Activated CD4-positive, CD25-positive, alpha-beta regulatory T cell treated with anti-CD3 and anti-CD28 coated beads, Interleukin-2, amount 50 U/mL, for 16 hours (primary cell): ENCODE data around the gene PPP2R5C.

Experiments used
- DNase-seq: peaks from one replicate; pipeline ENCODE4 v3.0.0-alpha.2; 2020; ENCODE audit warnings: low read depth, low spot score

PPP2R5C gene

GRCh38 chr14:101884934-101885576 lies 123.5 kb downstream of the PPP2R5C start:
- no peak for DNase-seq

- no peak for DNase-seq
These were observed 125.7 kb downstream of the PPP2R5C start for GRCh38 chr14:101887219-101887618.

GRCh38 chr14:101888182-101888581 lies 126.7 kb downstream of the PPP2R5C start:
- no peak for DNase-seq

- no peak for DNase-seq
These were observed 127.9 kb downstream of the PPP2R5C start for GRCh38 chr14:101889366-101889765.

- no peak for DNase-seq
These were observed 128.4 kb downstream of the PPP2R5C start for GRCh38 chr14:101889898-101890297.

GRCh38 chr14:101891471-101891870 lies 130.0 kb downstream of the PPP2R5C start:
- DNase-seq = no peak

GRCh38 chr14:101893759-101894158 lies 132.2 kb downstream of the PPP2R5C start:
- DNase-seq = no peak

- no peak for DNase-seq
These were observed 133.0 kb downstream of the PPP2R5C start for GRCh38 chr14:101894365-101895081.

- DNase-seq = no peak
These were observed 133.7 kb downstream of the PPP2R5C start for GRCh38 chr14:101895256-101895655.

GRCh38 chr14:101897326-101897725 lies 135.8 kb downstream of the PPP2R5C start:
- DNase-seq = no peak

GRCh38 chr14:101898416-101898815 lies 136.9 kb downstream of the PPP2R5C start:
- DNase-seq = no peak

GRCh38 chr14:101899263-101899662 lies 137.8 kb downstream of the PPP2R5C start:
- DNase-seq = no peak

- no peak for DNase-seq
These were observed 138.7 kb downstream of the PPP2R5C start for GRCh38 chr14:101900253-101900652.

GRCh38 chr14:101903111-101903561 lies 141.6 kb downstream of the PPP2R5C start:
- no peak for DNase-seq

GRCh38 chr14:101905614-101906013 lies 144.1 kb downstream of the PPP2R5C start:
- no peak for DNase-seq

- DNase-seq = no peak
These were observed 145.1 kb downstream of the PPP2R5C start for GRCh38 chr14:101906645-101907044.

GRCh38 chr14:101907619-101908018 lies 146.1 kb downstream of the PPP2R5C start:
- no peak for DNase-seq

GRCh38 chr14:101908795-101909194 lies 147.3 kb downstream of the PPP2R5C start:
- DNase-seq = no peak

GRCh38 chr14:101909371-101910096 lies 148.0 kb downstream of the PPP2R5C start:
- DNase-seq = no peak

GRCh38 chr14:101912841-101913240 lies 151.3 kb downstream of the PPP2R5C start:
- no peak for DNase-seq

- no peak for DNase-seq
These were observed 152.6 kb downstream of the PPP2R5C start for GRCh38 chr14:101914083-101914482.
